HG03442 (cell line): Measurements from ENCODE around the gene IKZF4.
A peak's percentile ranks its signal among the peaks of the same experiment; 100 is the strongest.
"Not testable (repeated sequence)": the region's sequence is repeated elsewhere in the genome, so short reads cannot be mapped to it uniquely, and the experiment has no call there.

Experiments
- ATAC-seq: cut with Tn5 transposase; IDR thresholded peaks from one replicate; pipeline ENCODE4 v1.9.1; 2021; ENCODE audit warnings: mild to moderate bottlenecking, moderate library complexity; ENCODE audit not compliant: unreplicated experiment

The IKZF4 gene

DNA sequence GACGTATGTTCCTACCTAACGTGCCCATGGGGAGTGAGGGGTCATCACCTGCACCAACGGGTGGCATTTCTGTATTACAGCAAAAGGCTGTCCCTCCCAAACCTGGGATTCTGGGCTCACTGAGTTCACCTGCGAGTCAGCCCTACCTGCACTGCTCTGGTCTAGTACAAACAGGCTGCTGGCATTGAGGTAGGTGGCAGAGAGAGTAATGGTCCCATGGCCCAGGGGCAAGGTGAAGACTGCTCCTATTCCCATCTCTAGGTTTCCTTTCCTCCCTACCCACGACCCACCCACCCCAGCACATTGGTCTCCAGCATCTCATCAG is 23.3 kb upstream of the IKZF4 start:
- ATAC-seq, result no peak

DNA sequence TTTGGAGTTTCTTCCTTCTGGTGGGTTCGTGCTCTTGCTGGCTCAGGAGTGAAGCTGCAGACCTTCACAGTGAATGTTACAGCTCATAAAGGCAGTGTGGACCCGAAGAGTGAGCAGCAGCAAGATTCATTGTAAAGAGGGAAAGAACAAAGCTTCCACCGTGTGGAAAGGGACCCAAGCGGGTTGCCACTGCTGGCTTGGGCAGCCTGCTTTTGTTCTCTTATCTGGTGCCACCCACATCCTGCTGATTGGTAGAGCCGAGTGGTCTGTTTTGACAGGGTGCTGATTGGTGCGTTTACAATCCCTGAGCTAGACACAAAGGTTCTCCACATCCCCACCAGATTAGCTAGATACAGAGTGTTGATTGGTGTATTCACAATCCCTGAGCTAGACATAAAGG is 21.3 kb upstream of the IKZF4 start:
- not testable (repeated sequence) for ATAC-seq

DNA sequence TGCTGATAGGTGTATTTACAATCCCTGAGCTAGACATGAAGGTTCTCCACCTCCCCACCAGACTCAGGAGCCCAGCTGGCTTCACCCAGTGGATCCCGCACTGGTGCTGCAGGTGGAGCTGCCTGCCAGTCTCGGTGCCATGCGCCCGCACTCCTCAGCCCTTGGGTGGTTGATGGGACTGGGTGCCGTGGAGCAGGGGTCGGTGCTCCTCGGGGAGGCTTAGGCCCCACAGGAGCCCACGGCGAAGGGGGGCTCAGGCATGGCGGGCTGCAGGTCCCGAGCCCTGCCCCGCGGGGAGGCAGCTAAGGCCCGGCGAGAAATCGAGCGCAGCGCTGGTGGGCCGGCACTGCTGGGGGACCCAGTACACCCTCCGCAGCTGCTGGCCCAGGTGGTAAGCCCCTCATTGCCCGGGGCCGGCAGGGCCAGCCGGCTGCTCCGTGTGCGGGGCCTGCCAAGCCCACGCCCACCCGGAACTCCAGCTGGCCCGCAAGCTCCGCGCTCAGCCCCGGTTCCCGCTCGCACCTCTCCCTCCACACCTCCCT is 20.8 kb upstream of the IKZF4 start:
- ATAC-seq, result not testable (repeated sequence)

DNA sequence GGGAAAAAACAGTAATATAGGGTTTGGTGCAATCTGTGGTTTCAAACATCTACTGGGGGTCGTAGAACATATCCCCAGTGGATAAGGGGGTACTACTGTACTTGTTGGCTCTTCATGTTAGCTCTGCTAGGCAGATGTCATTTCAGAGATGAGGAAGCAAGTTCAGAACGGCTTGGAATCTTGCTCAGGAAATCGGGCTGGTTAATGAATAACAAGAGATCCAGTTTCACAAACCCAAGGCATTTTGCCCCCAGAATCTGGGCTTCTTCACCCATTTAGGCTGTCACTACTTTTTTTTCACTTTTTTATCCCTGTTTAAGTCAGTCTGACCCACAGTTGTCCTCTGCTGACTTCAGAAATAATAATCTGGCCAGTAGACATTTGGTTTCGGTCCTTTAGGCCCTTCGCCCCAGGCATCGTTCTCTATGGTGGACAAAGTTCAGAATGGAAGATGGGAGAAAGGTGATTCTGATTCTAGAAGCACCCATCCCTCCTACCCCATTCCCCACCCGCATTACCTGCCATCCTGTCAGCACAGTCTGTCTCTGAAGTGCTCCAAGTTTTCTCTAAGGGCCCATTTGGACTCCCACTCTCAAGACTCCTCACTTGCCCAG is 19.2 kb upstream of the IKZF4 start:
- ATAC-seq, result no peak

- not testable (repeated sequence) for ATAC-seq
Observed at GRCh38 chr12:56003376-56003775, 17.5 kb upstream of the IKZF4 start.

DNA sequence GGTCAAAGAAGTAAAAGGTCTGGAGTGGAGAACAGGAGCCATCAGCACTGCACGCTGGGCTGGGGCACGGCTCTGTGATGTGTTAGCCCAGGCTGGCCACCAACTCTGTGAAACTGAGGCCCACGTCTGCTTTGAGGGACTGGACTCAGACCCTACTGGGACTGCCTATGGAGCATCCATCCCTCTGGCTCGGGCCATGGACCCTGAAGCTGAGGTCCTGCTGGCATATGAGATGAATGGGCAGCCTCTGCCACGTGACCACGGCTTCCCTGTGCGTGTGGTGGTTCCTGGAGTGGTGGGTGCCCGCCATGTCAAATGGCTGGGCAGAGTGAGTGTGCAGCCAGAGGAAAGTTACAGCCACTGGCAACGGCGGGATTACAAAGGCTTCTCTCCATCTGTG is 16.6 kb upstream of the IKZF4 start:
- no peak for ATAC-seq

GRCh38 chr12:56007564-56008559 is 13.0 kb upstream of the IKZF4 start:
- ATAC-seq, result peak; percentile 36

- ATAC-seq, result no peak
Observed at GRCh38 chr12:56010111-56010570, 10.7 kb upstream of the IKZF4 start.

DNA sequence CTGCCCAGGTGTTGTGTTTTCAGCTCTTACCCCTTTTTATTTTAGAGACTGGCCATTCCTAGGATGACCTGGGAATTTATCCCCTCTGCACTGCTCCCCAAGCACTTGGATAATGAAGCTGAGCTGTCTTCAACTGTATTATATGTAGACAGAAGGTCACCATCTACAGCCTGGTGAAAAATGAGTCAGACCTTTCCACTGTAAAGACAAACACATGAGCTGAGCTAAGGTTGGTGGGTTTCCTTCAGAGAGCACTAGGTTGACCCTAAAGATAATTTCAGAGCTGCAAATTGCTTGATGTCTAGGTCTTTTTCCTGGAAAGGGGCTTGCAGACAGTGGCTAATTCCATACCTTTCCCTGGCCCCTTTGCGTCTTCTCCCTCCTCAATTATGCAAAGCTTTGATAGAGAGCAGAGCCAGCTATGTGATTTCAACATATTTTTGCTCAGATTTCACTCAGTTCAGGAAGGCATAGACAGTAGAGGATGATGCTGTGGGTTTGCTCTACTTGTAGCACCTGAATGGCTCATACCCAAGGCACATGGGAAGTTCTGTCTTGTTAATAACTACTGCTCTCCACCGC is 9.2 kb upstream of the IKZF4 start:
- no peak for ATAC-seq

- no peak for ATAC-seq
Observed at GRCh38 chr12:56013482-56013881, 7.4 kb upstream of the IKZF4 start.

DNA sequence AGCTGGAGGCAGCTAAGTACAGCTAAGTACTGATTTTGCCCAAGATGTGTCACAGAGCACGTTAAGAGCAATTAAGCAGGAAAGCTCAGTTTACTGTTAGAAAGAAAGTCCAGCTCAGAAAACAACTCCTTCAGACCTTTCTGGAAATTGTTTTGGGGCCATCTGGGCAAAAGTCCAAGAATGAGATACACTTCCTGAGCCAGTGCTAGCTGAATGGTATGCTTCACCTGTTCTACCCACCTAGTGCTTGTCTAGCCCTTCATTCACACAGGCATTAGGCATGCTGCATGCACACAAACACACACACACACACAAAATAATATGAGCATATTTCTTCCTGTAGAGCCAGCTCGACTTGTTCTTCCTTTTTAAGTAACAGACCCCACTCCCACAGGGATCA is 6.6 kb upstream of the IKZF4 start:
- no peak for ATAC-seq

- no peak for ATAC-seq
Observed at GRCh38 chr12:56017181-56017580, 3.7 kb upstream of the IKZF4 start.

- no peak for ATAC-seq
Observed at GRCh38 chr12:56018356-56018755, 2.5 kb upstream of the IKZF4 start.

DNA sequence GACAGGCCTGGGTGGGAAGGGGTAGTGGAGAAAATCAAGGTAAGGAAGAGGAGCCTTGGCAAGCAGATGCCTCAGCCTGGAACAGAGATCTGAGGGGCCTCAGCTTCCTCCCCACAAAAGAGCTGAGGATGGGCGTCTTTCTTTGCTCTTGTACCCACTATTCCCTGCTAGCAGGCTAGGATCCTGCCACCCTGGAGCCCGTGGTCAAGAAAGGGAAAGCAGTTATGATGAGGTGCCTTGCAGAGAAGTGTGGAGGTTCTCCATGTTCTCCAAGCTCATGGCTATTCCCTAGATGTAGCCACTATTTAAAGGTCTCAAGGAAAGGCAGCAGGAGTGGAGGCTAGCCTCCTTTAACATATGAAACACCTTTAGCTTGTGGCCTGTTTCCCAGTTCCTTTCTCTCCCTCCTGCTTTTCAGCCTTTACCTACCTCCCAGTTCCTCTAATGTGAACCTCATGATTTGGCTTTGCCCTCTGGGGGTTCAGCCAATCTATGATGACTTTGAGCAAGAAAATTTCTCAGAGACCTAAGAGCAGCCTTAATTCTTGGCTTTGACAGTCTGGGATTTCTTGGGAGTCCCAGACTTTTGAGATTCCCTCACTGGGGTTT is 1.1 kb downstream of the IKZF4 start:
- no peak for ATAC-seq

DNA sequence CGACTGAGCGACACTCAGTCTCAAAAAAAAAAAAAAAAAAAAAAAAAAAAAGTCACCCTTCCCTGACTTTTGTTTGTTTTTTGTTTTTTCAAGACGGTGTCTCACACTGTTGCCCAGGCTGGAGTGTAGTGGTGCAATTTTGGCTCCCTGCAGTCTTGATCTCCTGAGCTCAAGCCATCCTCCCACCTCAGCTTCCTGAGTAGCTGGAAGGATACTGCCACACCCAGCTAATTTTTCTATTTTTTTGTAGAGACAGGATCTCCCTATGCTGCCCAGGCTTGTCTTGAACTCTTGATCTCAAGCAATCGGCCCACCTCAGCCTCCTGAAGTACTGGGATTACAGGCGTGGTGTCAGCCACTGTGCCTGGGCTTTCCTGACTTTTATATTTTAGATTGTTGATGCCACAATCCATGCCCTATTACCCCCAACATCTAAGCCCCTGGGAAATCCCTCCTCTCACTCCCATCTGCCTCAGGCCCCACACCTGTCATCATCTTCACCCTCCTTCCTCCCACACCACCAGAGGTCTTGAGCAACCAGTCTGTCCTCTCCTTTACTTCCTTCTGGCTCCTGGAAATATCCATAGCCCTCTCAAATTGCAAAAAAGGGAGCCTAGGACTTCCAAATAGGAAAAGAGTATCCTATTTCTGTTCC is 7.8 kb downstream of the IKZF4 start:
- no peak for ATAC-seq

- no peak for ATAC-seq
Observed at GRCh38 chr12:56029166-56029519, 8.3 kb downstream of the IKZF4 start.

- ATAC-seq, result no peak
Observed at GRCh38 chr12:56029666-56030293, 8.9 kb downstream of the IKZF4 start.

DNA sequence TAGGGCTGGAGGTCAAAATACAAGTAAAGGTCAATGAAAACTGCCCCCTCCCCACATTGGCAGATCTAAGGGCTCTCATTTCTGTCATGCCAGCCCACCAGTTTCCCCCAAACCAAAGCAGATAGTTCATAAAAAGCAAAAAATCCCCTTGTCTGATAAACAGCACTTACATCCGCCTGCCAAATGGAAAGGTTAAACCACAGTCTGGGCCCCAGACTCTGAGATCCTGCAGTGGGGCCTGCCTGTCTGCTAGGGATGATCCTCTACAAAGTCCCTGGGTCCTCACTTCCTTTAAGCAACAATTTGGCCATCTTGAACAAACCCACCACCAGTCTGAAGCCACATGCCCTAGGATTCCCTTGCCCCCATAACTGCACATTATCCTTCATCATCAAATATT is 11.1 kb downstream of the IKZF4 start:
- ATAC-seq, result no peak

DNA sequence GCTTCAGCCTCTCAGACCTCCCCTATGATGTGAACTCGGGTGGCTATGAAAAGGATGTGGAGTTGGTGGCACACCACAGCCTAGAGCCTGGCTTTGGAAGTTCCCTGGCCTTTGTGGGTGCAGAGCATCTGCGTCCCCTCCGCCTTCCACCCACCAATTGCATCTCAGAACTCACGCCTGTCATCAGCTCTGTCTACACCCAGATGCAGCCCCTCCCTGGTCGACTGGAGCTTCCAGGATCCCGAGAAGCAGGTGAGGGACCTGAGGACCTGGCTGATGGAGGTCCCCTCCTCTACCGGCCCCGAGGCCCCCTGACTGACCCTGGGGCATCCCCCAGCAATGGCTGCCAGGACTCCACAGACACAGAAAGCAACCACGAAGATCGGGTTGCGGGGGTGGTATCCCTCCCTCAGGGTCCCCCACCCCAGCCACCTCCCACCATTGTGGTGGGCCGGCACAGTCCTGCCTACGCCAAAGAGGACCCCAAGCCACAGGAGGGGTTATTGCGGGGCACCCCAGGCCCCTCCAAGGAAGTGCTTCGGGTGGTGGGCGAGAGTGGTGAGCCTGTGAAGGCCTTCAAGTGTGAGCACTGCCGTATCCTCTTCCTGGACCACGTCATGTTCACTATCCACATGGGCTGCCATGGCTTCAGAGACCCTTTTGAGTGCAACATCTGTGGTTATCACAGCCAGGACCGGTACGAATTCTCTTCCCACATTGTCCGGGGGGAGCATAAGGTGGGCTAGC is 13.9 kb downstream of the IKZF4 start:
- ATAC-seq, result no peak

GRCh38 chr12:56037161-56037560 is 16.3 kb downstream of the IKZF4 start:
- no peak for ATAC-seq
